Peyer's patch (tissue), 4 donors: Measurements from ENCODE around the gene ITGB4.
A peak's percentile ranks its signal among the peaks of the same experiment; 100 is the strongest.

ENCODE experiments used
- POLR2A ChIP-seq, 2 donors: fragments of 450-650 bp; IDR thresholded peaks; one replicate each; pipeline ENCODE4 v1.5.1; 2017; ENCODE audit warnings: antibody characterized with exemption in 2 of 2, mild to moderate bottlenecking in 2 of 2, moderate library complexity in 2 of 2
- TF ChIP-seq, protein P1 (sequence below), 6 experiments: fragments of 450-650 bp in 4 of 6; fragments of 200-600 bp in 2 of 6; sonication (generic) in 1 of 6; IDR thresholded peaks; one replicate each; pipeline ENCODE4 v1.5.1; 2017 to 2019; ENCODE audit warnings: antibody characterized with exemption in 6 of 6, mild to moderate bottlenecking in 3 of 6, moderate library complexity in 1 of 6

DNA sequence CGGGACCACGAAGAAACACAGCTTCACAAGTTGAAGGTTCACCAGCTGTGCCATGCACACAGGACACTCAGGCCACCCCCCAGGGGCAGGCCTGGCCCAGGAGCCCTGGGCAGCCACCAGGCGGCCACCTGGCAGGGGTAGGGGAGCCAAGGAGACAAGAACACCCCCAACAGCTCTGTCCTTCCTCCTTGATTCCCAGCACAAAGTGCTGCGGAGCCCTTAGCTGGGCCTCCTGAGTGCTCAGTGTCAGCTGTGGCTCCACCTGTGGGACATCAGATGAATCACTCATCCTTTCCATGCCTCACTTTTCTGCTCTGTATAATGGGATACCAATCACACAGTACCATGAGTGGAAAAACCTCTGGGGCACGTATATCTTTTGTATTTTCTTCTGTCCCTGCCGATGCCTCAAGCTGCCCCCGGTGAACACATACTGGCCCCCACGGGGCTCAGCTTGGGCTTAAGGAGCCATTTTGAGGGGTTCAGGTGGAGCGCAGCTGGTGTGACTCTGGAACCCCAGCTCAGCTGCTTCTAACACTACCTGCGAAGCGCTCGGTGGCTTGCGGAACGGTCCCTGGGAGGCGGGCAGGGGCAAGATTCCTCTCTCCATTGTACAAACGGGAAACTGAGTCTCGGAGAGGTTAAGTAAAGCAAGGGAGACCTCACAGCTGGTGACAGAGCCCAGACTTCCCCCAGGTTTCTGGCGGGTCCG, 31.7 kb downstream of the ITGB4 start:
- no peak for TF ChIP-seq POLR2A (IDR thresholded peaks at IDR 0.05)
- TF ChIP-seq, protein P1, sequence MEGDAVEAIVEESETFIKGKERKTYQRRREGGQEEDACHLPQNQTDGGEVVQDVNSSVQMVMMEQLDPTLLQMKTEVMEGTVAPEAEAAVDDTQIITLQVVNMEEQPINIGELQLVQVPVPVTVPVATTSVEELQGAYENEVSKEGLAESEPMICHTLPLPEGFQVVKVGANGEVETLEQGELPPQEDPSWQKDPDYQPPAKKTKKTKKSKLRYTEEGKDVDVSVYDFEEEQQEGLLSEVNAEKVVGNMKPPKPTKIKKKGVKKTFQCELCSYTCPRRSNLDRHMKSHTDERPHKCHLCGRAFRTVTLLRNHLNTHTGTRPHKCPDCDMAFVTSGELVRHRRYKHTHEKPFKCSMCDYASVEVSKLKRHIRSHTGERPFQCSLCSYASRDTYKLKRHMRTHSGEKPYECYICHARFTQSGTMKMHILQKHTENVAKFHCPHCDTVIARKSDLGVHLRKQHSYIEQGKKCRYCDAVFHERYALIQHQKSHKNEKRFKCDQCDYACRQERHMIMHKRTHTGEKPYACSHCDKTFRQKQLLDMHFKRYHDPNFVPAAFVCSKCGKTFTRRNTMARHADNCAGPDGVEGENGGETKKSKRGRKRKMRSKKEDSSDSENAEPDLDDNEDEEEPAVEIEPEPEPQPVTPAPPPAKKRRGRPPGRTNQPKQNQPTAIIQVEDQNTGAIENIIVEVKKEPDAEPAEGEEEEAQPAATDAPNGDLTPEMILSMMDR (IDR thresholded peaks at IDR 0.05) = peak in 1 of 6 experiments; percentile 3
